Hematopoietic multipotent progenitor cell treated with erythropoietin and hydrocortisone succinate and interleukin-3 and kit ligand, for 17 days (in vitro differentiated cells): ENCODE results near the gene SHANK1.
"Not testable (repeated sequence)": the region's sequence is repeated elsewhere in the genome, so short reads cannot be mapped to it uniquely, and the experiment has no call there.

Source experiments
- DNase-seq: peaks from one replicate; pipeline ENCODE4 v3.0.0-alpha.2; 2015; ENCODE audit warnings: low spot score

The SHANK1 gene

DNA sequence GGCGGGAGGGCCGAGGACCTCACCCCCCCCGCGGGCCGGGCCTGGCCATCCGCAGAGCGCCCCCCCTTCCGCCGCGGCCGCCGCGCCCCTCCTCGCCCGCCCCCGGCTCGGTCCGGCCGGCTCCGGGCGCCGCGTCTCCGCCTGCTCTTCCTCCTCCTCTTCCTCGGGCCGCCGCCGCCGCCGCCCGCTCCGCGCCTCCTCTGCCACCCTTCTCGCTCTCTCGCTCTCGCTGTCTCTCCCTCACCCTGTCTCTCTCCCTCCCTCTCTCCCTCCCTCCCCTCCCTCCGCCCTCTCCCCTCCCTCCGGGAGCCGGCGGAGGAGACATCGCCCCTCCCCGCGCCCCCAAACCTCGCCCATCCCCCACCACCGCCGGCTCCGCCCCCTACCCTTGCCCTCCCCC is at the start of gene SHANK1:
Gene SHANK1, minus strand, starts transcription at position 237 of the 400 bp plus-strand sequence. CDS start 2,883 bp downstream, outside the sequence.
- no peak for DNase-seq

DNA sequence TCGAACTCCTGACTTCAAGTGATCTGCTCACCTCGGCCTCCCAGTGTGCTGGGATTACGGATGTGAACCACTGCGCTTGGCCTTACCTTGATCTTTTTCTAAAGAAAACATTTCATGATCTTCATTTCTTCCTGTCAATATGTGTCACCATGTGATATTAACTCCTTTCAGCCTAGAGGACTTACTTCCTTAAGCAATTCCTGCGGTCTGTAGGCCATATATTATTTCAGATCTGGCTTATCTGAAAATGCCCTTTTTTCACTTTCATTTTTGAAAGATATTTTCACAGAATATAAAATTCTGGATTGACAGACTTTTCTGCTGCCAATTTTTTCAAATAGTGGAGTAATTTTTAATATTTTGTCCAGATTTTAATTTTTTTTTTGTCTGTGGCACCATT is 48.7 kb upstream of the SHANK1 start:
- DNase-seq, result no peak

DNA sequence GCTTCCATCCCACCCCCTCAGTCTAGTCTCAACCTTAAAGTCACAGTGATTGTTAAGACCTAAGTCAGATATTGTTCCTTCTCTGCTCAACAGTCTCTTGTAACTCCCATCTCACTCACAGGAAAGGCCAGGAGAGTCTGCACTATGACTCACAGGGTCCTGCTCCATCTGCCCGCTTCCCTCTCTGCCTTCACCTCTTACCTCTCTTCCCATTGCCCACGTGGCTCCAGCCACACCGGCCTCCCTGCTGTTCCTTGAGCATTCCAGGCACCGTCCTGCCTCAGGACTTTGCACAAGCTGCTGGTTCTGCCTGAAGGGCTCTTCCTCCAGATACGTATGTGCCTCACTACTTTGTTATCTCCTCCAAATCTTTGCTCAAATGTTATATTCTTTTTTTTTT is 47.7 kb upstream of the SHANK1 start:
- not testable (repeated sequence) for DNase-seq

DNA sequence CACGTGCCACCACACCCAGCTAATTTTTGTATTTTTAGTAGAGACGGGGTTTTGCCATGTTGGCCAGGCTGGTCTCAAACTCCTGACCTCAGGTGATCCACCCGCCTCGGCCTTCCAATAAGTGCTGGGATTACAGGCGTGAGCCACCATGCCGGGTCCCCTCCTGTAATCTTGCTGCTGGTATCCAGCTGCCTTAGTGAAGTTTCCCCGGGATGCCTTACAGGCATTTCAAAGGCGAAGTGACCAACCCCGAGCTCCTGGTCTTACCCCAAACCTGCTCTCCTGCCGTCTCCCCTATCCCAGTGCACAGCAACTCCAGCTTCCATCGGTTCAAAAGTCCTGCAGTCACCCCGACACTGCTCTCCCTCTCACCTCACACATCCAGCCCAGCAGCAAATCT is 47.1 kb upstream of the SHANK1 start:
- DNase-seq, result not testable (repeated sequence)

DNA sequence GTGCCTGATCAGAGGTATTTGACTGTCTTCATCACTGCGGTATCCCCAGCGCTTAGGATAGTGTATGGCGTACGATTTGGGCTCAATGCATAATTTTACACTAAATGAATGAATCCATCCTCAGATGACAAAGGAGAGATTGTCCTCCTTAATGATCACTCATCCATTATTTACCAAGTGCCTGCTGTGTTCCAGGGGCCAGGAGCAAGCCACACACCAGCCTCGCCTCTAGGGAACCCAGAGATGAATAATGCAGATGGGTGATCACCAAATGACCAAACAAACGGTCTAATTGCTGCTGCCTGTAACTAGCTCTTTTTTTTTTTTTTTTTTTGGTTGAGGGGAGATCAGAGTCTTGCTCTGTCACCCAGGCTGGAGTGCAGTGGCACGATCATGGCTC is 44.8 kb upstream of the SHANK1 start:
- DNase-seq, result no peak

DNA sequence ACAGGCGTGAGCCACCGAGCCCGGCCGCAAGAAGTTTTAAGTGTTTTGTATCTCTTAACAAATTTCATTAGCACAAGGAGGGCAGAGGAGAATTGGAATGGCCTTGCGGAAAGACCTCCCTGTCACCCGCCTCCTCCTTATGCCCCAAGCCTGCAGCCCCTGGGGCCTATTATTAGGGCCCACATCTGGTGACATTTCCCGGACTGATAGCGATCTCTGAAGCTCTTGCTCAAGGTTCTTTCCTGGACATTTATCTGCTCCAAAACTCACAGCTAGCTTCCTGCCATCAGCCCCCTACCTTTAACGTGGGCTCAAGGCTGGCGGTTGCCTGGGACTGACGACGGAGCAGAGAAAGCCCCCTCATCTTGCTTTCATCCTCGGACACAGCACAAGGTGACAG is 43.9 kb upstream of the SHANK1 start:
- not testable (repeated sequence) for DNase-seq

DNA sequence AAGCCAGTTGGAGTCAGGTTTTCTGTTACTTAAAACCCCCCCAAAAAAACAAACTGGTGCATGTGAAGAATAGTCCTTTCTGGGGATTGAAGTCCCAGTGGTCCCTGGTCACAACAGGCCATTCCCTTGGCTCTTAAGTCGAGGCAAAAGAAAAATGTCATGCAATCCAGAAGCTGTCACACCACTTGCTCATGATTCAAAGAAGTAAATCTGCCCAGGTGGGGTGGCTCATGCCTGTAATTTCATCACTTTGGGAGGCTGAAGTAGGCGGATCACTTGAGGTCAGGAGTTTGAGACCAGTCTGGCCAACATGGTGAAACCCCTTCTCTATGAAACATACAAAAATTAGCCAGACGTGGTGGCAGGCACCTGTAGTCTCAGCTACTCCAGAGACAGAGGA is 41.9 kb upstream of the SHANK1 start:
- not testable (repeated sequence) for DNase-seq

DNA sequence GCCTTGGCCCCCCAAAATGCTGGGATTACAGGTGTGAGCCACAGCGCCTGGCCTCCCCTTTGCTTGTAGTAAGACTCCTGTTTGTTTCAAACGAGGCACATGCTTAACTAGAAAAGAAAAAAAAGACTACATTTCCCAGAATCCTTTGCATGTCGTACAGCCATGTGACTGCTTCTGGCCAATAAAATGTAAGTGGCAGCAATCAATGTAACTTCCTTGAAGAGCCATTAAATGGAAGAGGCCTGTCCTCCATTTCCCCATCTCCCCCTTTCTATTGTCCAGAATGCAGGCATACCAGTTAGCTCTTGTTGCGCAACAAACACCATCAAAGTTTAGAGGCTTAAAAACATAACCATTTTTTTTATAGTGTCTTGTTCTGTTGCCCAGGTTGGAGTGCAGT is 40.3 kb upstream of the SHANK1 start:
- no peak for DNase-seq

DNA sequence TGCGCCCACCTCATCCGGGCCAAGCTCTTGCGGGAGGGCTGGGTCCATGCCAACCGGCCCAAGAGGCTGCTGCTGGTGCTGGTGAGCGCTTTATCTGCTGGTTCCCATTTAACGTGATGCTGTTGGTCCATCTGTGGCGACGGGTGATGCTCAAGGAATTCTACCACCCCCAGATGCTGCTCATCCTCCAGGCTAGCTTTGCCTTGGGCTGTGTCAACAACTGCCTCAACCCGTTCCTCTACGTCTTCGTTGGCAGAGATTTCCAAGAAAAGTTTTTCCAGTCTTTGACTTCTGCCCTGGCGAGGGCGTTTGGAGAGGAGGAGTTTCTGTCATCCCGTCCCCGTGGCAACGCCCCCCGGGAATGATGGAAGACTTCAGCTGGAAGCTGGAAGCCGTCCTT is 39.5 kb upstream of the SHANK1 start:
- DNase-seq, result not testable (repeated sequence)

DNA sequence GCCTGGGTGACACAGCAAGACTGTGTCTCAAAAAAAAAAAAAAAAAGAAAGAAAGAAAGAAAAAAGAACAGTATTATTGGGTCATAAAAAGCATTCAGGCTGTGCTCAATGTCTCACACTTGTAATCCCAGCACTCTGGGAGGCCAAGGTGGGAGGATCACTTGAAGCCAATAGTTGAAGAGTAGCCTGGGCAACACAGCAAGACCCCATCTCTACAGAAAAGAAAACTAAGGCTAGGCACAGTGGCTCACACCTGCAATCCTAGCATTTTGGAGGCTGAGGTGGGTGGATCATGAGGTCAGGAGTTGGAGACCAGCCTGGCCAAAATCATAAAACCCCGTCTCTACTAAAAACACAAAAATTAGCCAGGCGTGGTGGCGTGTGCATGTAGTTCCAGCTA is 38.0 kb upstream of the SHANK1 start:
- not testable (repeated sequence) for DNase-seq

DNA sequence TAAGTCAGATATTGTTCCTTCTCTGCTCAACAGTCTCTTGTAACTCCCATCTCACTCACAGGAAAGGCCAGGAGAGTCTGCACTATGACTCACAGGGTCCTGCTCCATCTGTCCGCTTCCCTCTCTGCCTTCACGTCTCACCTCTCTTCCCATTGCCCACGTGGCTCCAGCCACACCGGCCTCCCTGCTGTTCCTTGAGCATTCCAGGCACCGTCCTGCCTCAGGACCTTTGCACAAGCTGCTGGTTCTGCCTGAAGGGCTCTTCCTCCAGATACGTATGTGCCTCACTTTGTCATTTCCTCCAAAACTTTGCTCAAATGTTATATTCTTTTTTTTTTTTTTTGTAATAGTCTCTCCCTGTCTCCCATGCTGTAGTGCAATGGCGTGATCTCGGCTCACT is 36.6 kb upstream of the SHANK1 start:
- not testable (repeated sequence) for DNase-seq

DNA sequence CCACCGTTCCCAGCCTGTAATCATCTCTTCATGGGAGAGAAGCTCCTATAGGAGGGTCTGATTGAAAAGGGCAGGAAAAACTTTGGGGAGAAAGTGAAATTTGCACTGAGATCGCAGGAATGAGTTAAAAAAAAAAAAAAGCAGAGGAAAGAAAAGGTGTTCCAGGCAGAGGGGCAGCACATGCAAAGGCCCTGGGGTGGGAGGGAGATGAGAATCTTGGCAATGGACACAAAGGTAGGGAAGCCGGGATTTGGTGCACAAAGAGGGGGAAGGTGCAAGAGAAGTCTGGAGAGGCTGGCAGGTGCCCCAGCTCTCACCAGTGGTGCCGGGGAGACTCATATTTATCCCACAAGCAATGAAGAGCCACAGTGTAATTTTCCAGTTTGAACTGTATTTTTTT is 34.3 kb upstream of the SHANK1 start:
- DNase-seq, result no peak

DNA sequence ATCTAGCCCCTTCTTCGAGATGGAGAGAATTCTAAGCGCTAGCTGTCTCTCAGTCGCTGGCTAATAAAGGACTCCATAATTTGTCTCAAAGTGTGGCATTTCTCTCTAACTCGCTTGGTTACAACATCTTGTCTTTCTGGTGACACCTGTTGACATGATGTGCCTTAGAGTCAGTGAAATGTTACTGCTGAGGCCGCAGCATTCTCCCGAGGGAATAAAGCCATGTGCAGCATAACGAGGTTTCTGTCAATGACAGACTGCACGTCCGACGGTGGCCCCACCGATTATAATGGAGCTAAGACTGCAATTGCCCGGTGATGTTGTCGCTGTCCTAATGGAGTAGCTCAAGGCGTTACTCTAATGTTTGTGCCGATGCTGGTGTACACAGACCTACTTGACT is 30.4 kb upstream of the SHANK1 start:
- no peak for DNase-seq

DNA sequence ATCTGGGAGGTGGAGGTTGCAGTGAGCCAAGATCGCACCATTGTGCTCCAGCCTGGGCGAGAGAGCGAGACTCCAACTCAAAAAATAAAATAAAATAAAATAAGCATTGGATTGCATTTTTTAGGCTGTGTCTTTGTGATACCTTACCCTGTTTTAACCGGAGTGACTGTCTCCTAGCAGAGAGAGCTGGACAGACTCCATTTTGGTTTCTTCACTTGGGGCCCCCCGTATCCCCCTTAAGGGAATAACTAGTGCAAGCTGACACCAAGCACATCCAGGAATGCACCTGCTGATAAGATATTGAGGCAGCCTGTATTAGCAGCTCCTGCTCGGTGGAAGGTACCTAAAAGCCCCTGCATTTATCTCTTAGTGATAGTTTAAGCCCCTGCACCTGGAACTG is 29.9 kb upstream of the SHANK1 start:
- no peak for DNase-seq

DNA sequence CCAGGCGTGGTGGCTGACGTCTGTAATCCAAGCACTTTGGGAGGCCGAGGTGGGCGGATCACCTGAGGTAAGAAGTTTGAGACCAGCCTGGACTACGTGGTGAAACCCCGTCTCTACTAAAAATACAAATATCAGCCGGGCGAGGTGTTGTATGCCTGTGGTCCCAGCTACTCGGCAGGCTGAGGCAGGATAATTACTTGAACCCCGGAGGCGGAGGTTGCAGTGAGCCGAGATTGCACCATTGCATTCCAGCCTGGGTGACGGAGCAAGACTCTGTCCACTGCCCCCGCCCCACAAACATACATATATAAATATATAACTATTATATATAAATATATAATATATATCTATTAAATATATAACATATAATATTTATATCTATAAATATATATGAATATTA is 27.5 kb upstream of the SHANK1 start:
- not testable (repeated sequence) for DNase-seq

DNA sequence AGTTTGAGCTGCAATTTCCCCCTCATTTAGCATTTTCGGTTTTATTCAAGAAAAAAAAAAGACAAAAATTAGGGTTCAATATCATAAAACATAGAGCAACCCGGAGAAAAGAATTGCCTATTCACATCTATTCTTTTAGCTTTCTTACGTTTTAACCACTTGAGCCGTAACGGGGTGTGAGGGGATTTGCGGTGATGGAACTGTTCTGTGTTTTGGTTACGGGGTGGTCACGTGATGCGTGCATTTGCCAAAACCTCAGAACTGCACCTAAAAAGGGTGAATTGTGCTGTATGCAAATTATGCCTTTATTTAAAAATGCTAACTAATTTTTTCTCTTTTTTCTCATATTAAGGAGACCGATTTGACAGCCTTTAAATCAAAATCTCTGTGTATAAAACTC is 25.6 kb upstream of the SHANK1 start:
- DNase-seq, result no peak

DNA sequence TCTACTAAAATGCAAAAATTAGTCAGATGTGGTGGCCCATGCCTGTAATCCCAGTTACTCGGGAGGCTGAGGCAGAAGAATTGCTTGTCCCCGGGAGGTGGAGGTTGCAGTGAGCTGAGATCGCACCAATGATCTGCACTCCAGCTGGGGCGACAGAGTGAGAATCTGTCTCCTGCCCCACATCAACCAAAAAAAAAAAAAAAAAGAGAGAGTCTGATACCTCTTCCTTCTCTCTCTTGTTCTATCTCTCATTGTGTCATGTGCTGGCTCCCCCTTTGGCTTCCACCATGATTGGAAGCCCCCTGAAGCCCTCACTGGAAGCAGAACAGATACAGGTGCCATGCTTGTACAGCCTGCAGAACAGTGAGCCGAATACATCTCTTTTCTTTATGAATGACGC is 23.9 kb upstream of the SHANK1 start:
- DNase-seq, result no peak

DNA sequence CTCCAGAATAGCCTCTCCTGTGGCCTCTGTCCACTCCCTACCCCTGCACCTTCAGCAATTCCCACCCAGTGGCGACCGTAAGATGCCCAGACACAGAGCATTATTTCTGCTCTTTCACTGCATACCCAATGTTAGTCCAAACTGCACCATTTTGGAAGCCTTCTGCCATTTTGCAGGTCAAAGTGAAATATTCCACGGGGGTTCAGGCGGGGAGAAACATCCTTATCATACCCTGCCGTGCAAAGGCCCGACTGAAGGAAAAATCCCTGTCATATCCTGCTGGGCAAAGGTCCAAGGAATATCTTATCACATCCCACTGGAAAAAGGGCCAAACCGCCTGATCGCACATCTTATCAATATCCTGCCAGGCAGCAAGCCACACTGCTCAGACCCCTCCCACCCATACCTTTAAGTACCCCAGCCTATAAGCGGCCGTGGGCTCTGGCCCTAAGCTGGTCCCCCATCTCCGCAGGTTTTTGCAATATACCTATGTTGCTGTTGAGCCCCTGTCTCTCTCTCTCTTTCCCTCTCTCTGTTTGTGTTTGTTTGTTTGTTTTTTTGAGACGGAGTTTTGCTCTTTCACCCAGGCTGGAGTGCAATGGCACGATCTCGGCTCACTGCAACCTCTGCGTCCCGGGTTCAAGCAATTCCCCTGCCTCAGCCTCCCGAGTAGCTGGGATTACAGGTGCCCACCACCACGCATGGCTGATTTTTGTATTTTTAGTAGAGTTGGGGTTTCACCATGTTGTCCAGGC is 21.8 kb upstream of the SHANK1 start:
- DNase-seq, result no peak

DNA sequence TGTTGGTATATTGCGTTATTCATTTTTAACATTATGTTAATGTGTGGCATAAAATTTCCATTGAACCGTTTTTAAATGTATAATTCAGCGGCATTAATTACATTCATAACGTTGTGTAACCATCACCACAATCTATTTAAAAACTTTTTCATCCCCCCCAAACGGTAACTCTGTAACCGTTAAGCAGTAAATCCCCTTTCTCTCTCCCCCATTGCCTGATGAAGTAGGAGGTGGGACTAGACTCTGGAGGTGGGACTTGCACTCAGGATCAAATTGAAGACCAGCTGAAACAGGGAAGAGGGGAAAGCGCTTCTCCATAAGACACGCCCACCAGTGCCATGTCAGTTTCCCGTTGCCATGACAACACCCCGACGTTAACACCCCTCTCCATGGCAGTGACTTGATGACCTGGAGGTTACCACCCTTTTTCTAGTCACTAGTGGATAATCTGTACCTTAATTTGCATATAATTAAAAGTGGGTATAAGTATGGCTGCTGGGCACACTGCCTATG is 20.4 kb upstream of the SHANK1 start:
- no peak for DNase-seq

DNA sequence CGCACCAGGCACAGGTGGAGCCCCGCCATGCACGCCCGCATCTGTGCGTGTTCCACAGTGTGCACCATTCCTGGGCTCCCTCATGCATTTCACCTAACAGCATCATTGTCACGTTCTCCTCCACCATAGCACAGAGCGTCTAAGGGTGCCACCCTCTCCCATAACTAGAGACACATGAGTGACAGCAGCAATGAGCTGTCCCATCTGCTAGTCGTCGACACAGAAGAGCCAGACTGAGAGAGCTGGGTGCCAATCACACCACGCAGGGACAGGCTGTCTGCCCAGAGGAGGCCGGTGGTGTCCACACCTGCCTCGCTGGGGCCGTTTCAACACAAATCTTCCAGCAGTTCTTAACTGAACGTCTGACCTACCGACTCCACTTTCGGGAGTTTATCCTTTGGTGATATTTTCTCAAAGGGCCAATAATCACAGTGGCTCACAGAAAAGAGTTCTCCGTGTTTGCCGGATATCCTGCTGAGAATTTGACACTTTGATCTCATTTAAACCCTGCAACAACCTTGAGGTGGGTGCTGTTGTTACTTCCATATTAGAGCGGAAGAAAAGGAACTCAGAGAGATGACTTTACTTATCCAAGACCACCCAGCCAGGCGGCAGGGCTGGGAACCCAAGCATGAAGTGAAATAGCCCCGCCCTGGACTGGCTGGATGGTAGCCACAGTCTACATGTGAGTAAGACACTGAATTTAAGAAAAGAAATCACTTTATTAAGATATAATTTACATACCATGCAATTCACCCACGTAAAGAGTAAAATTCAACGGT is 19.7 kb upstream of the SHANK1 start:
- no peak for DNase-seq

DNA sequence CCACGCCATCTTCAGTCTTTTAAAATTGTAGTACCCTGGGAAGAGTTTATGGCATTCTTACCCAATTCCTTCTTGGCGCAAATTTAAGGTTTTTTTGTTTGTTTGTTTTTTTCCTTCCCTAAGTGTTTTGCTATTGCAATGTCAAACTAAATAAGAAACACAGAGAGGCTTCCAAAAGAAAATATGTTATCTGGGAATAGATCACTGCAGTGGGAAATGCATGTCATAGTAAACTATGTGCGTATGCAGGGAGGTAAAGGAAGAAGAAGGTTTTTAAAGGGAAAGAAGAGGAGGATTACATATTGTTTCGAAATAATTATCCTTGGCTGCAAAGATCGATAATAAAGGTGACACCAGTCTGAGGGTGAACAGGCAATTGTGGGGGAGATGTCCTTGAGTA is 16.7 kb upstream of the SHANK1 start:
- no peak for DNase-seq

DNA sequence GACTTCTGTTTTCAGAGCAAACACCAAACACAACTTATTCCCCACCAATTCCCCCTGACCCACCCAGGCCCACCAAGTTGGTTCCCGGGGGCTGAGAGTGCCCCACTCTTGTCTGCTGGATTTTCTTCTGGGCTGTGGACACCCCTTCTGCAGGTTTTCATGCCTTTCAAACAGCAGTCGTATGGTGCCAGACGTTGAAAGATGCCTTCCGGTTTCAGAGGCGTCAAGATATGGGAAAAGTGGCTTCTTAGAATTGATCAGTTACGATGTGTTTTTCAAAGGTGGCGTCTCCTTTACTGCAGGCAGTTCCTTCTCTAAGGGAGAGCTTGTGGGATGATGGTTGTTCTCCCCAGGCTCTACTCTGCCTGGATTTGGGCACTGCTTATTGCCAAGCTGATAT is 16.3 kb upstream of the SHANK1 start:
- no peak for DNase-seq

DNA sequence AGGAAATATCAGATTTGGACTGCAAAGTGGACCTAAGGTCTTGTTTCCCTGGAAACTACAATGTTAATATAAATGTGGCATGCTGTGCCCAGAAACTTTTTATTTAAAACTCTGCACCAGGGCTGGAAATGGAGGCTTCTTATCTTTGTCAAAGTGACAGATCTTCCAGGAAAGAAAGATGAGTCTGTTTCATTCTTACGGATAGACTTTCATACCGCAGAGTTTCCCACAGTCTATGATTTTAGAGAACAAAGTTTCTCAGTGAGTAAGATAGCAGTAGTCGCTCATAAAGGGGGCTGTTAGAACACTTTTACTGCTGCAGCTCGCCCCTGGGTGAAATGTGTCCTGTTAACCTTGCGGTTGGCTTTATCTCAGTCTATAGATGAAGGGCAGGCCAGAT is 10.3 kb upstream of the SHANK1 start:
- no peak for DNase-seq
